A549 (cell line): Measurements from ENCODE around the gene HBA1. TPM values are rescaled to one million over a fixed set of nuclear protein-coding genes. Genes with fewer than 3 reads are reported as not detected.
"Not testable (repeated sequence)": the region's sequence is repeated elsewhere in the genome, so short reads cannot be mapped to it uniquely, and the experiment has no call there.

Experiments used
- ATAC-seq, 2 experiments: fragments of 200-7000 bp in 1 of 2; fragments of >200 bp in 1 of 2; cut with Nextera tagmentation in 1 of 2; cut with Tn5 transposase in 1 of 2; 3 replicates each; pipeline versions ENCODE4 v1.8.0 to v1.9.1; 2018 to 2020; ENCODE audit warnings: mild to moderate bottlenecking in 1 of 2, moderate library complexity in 1 of 2
- CTCF ChIA-PET: fragments of 300-600 bp; sonication (Branson Sonifier 250); formaldehyde crosslinking; extraction: SDS; loops from one replicate; lab custom pipeline; 2021; ENCODE audit warnings: antibody characterized with exemption, inconsistent platforms; lab: Yijun Ruan, JAX
- POLR2A ChIA-PET: fragments of 350-600 bp; formaldehyde crosslinking; extraction: SDS; loops from one replicate; lab custom pipeline; 2021; ENCODE audit warnings: antibody characterized with exemption, inconsistent platforms; lab: Yijun Ruan, JAX
- DNase-seq, 2 experiments: peaks; one replicate each; pipeline versions ENCODE4 v3.0.0 to v3.0.0-alpha.2; 2011 to 2016; ENCODE audit warnings: low read depth in 1 of 2, low spot score in 1 of 2
- FAIRE-seq: peaks from 2 replicates; lab custom pipeline; 2011; peaks lifted over from hg19 to GRCh38; lab: Jason Lieb, UNC
- H3K27ac ChIP-seq, 2 experiments: fragments of >200 bp; sonication (Bioruptor Twin); formaldehyde crosslinking; 3 replicates each; pipeline ENCODE4 v1.5.1; 2016 to 2017
- H3K4me1 ChIP-seq: fragments of >200 bp; sonication (Bioruptor Twin); formaldehyde crosslinking; 3 replicates; pipeline ENCODE4 v1.6.1; 2016
- H3K4me2 ChIP-seq: fragments of >200 bp; sonication (Bioruptor Twin); formaldehyde crosslinking; 3 replicates; pipeline ENCODE4 v1.6.1; 2016
- H3K4me3 ChIP-seq: fragments of >200 bp; sonication (Bioruptor Twin); formaldehyde crosslinking; 3 replicates; pipeline ENCODE4 v1.5.1; 2016
- H3K9me3 ChIP-seq: fragments of >200 bp; sonication (Bioruptor Twin); formaldehyde crosslinking; 3 replicates; pipeline ENCODE4 v1.6.1; 2016
- BCL3 ChIP-seq: fragments of >200 bp; sonication (Bioruptor Twin); formaldehyde crosslinking; IDR thresholded peaks from 3 replicates; pipeline ENCODE4 v1.6.1; 2016
- BHLHE40 ChIP-seq: IDR thresholded peaks from 2 replicates; pipeline ENCODE4 v1.6.1; 2012; ENCODE audit warnings: low read depth, low read length, inconsistent platforms
- CHD4 ChIP-seq: fragments of 200-600 bp; sonication (generic); IDR thresholded peaks from 2 replicates; pipeline ENCODE4 v1.6.1; 2016; ENCODE audit warnings: antibody characterized with exemption, mild to moderate bottlenecking, borderline replicate concordance
- EHF ChIP-seq: fragments of 250-450 bp; sonication (Bioruptor Pico); IDR thresholded peaks from 2 replicates; pipeline ENCODE4 v1.5.0; 2020; ENCODE audit warnings: mild to moderate bottlenecking
- ESRRA ChIP-seq: fragments of 150-350 bp; IDR thresholded peaks from 2 replicates; pipeline ENCODE4 v1.6.1; 2014; ENCODE audit warnings: mild to moderate bottlenecking, low read length, borderline replicate concordance
- FOSL2 ChIP-seq, 2 experiments: fragments of 450-650 bp in 1 of 2; fragments of >200 bp in 1 of 2; sonication (Bioruptor Twin) in 1 of 2; formaldehyde crosslinking; IDR thresholded peaks; 2 replicates each; pipeline versions ENCODE4 v1.5.0 to v1.6.1; 2016 to 2020; ENCODE audit warnings: mild to moderate bottlenecking in 1 of 2, moderate library complexity in 1 of 2
- HDAC2 ChIP-seq: fragments of 200-600 bp; sonication (generic); IDR thresholded peaks from 2 replicates; pipeline ENCODE4 v1.6.1; 2016
- JUN ChIP-seq, 2 experiments: fragments of >200 bp; sonication (Bioruptor Twin); formaldehyde crosslinking; IDR thresholded peaks; 2 replicates in 1 of 2; 3 replicates in 1 of 2; pipeline ENCODE4 v1.6.1; 2016 to 2017
- JUNB ChIP-seq: fragments of >200 bp; sonication (Bioruptor Twin); formaldehyde crosslinking; IDR thresholded peaks from 2 replicates; pipeline ENCODE4 v1.6.1; 2016
- KDM1A ChIP-seq: fragments of 200-600 bp; sonication (generic); IDR thresholded peaks from 2 replicates; pipeline ENCODE4 v1.6.1; 2016; ENCODE audit warnings: low read depth, mild to moderate bottlenecking
- MAZ ChIP-seq: fragments of 150-350 bp; IDR thresholded peaks from 2 replicates; pipeline ENCODE4 v1.6.1; 2014; ENCODE audit warnings: antibody characterized with exemption, low read depth, low read length, borderline replicate concordance
- PHF8 ChIP-seq: fragments of 200-600 bp; sonication (generic); IDR thresholded peaks from 2 replicates; pipeline ENCODE4 v1.6.1; 2016; ENCODE audit warnings: low read depth, mild to moderate bottlenecking, antibody characterized with exemption, moderate library complexity, borderline replicate concordance
- POLR2A ChIP-seq: IDR thresholded peaks from 2 replicates; pipeline ENCODE4 v1.6.1; 2012; ENCODE audit warnings: mild to moderate bottlenecking, low read length
- RCOR1 ChIP-seq: fragments of 150-350 bp; IDR thresholded peaks from 2 replicates; pipeline ENCODE4 v1.6.1; 2014; ENCODE audit warnings: antibody characterized with exemption, low read length, low read depth
- REST ChIP-seq: fragments of 200-600 bp; sonication (generic); IDR thresholded peaks from 2 replicates; pipeline ENCODE4 v1.6.1; 2016; ENCODE audit warnings: antibody characterized with exemption, mild to moderate bottlenecking, moderate library complexity
- SREBF2 ChIP-seq: fragments of 450-650 bp; IDR thresholded peaks from 2 replicates; pipeline ENCODE4 v1.6.1; 2014; ENCODE audit warnings: mild to moderate bottlenecking, moderate library complexity
- ZSCAN20 ChIP-seq: fragments of 250-450 bp; sonication (Bioruptor Pico); IDR thresholded peaks from 2 replicates; pipeline ENCODE4 v1.8.0; 2022; ENCODE audit warnings: mild to moderate bottlenecking, moderate library complexity
- WGBS: methylation state at CpG from one replicate; pipeline ENCODE4 v1.1.6; 2017; ENCODE audit errors: missing lambda C conversion rate; 5-methylcytosine and 5-hydroxymethylcytosine counted together
- polyA plus RNA-seq, 4 experiments: library from polyadenylated mRNA; depleted of rRNA in 3 of 4; stranded (reverse); fragments of >200 nt; fragmentation: RNase III in 1 of 4; extraction: RNeasy Plus Mini Kit Qiagen cat#74134 plus additional on column Dnase treatment in 1 of 4; gene quantifications; 2 replicates in 3 of 4; 3 replicates in 1 of 4; pipeline ENCODE4 v1.2.3, GENCODE V29; 2011 to 2017
- TF ChIP-seq, protein P1 (sequence below): fragments of >200 bp; sonication (Bioruptor Twin); formaldehyde crosslinking; IDR thresholded peaks from 3 replicates; pipeline ENCODE4 v1.5.1; 2016

HBA1 gene
- polyA plus RNA-seq, 2 of the 4 experiments (the other 2 are of a cell fraction), result 0.58 TPM; not detected in 1

DNA sequence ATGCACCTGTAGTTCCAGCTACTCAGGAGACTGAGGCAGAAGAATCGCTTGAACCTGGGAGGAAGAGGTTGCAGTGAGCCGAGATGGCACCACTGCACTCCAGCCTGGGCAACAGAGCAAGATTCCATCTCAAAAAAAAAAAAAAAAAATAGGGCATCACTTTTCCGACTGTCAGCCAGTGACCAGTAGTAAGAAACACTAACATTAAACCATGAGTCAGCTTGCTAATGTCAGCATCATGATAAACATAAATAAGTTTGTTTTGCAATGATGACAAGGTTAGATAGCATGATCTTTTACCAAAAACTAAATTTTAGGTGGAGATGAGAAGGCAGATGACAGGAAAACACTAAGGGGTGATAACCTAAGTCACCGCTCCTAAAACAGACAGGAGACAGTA lies 32.9 kb downstream of the HBA1 start:
- not testable (repeated sequence) for ATAC-seq
- CTCF ChIA-PET, result interaction anchor here (1.1 to 3.0 kb wide), 5 partner anchors 26 to 153 kb away, joined by 3 to 12 read pairs (median 4); partner anchors contain the start of gene HBQ1

GRCh38 chr16:211631-212180 lies 35.2 kb downstream of the HBA1 start:
- CTCF ChIA-PET, result interaction anchor here (1.8 kb wide), 2 partner anchors 30 to 146 kb away, joined by 5 read pairs; no protein-coding TSS in a partner anchor
- FAIRE-seq, H3K4me3 ChIP-seq, ATAC-seq, POLR2A ChIA-PET, DNase-seq, H3K9me3 ChIP-seq, H3K4me2 ChIP-seq, H3K4me1 ChIP-seq, H3K27ac ChIP-seq: not testable (repeated sequence)
- WGBS, result 94% methylated on average over 14 of the region's 14 CpGs

More for the DNA sequence above, 32.9 kb downstream of the HBA1 start:
- FAIRE-seq, H3K9me3 ChIP-seq, H3K4me2 ChIP-seq, H3K4me1 ChIP-seq, H3K27ac ChIP-seq, POLR2A ChIA-PET, DNase-seq, H3K4me3 ChIP-seq: not testable (repeated sequence)
- WGBS, result 92% methylated on average over 4 of the region's 4 CpGs

DNA sequence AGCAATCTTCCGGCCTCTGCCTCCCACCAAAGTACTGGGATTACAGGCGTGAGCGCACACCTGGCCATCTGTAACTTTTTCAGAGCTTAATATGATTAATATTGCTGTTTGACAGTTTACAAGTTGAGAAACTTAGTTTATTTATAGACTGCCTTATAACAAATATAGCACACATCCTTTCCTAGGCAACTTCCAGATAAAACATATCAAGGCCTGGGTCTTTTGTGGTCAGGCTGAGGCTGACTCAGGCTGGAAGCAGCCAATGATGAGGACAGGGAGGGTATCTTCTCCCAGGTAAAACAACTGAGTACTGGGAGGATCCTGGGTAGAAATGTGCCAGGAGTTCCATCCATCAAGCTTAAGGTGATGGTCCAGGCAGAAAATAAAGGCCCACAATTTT lies 36.5 kb downstream of the HBA1 start:
- no peak overlapping the region for H3K4me3 ChIP-seq
- WGBS, result 99% methylated on average over 3 of the region's 3 CpGs
- no peak for ATAC-seq
- FAIRE-seq, result no peak
- POLR2A ChIA-PET, result no interaction called here
- TF ChIP-seq HDAC2 (no peak), EHF (CRISPR knock-in tag) (no peak), KDM1A (no peak), MAZ (no peak), REST (no peak), CHD4 (no peak), FOSL2 (IDR thresholded peaks at IDR 0.05) (no peak), FOSL2 (CRISPR knock-in tag; IDR thresholded peaks at IDR 0.05) (no peak), BCL3 (no peak)
- TF ChIP-seq, all 56 proteins: peak for 0
- CTCF ChIA-PET, result interaction anchor here (0.6 to 1.8 kb wide), 3 partner anchors 31 to 148 kb away, joined by 4 to 5 read pairs (median 4); partner anchors contain the start of gene HBQ1
- no peak for DNase-seq
- Histone ChIP-seq H3K9me3 (no peaks in the 10 kb centered on the region), H3K4me2 (no peak overlapping the region), H3K27ac (no peak overlapping the region), H3K4me1 (no peaks in the 10 kb centered on the region)

DNA sequence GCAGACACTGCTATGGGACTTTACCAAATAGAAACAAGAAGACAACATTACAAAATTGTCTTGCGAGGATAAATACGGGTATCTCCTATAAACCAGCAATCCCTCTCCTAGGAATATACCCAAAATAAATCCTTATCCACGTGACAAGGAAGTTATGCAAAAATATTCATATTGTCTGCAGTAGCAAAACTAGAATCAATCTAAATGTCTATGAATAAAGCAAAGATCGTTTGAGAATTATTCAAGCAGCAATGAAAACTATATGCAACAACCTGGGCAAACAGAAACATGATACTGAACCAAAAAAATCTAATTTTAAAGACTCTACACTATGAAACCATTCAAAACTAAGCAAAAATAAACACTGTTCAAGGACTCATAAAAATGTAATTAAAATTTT lies 43.5 kb downstream of the HBA1 start:
- Histone ChIP-seq H3K4me2 (no peak overlapping the region), H3K9me3 (no peaks in the 10 kb centered on the region), H3K27ac (no peak overlapping the region), H3K4me3 (no peak overlapping the region), H3K4me1 (no peaks in the 10 kb centered on the region)
- WGBS, result 83% methylated on average over 4 of the region's 4 CpGs
- POLR2A ChIA-PET, result interaction anchor here (1.4 kb wide), 1 partner anchor 133 kb away, joined by 3 read pairs; no protein-coding TSS in a partner anchor
- CTCF ChIA-PET, result interaction anchor here (1.9 kb wide), 1 partner anchor 142 kb away, joined by 8 read pairs; no protein-coding TSS in a partner anchor
- no peak for TF ChIP-seq SREBF2
- no peak for TF ChIP-seq PHF8
- TF ChIP-seq POLR2A, result no peak
- no peak for TF ChIP-seq CHD4
- TF ChIP-seq, protein P1, sequence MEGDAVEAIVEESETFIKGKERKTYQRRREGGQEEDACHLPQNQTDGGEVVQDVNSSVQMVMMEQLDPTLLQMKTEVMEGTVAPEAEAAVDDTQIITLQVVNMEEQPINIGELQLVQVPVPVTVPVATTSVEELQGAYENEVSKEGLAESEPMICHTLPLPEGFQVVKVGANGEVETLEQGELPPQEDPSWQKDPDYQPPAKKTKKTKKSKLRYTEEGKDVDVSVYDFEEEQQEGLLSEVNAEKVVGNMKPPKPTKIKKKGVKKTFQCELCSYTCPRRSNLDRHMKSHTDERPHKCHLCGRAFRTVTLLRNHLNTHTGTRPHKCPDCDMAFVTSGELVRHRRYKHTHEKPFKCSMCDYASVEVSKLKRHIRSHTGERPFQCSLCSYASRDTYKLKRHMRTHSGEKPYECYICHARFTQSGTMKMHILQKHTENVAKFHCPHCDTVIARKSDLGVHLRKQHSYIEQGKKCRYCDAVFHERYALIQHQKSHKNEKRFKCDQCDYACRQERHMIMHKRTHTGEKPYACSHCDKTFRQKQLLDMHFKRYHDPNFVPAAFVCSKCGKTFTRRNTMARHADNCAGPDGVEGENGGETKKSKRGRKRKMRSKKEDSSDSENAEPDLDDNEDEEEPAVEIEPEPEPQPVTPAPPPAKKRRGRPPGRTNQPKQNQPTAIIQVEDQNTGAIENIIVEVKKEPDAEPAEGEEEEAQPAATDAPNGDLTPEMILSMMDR, result no peak
- no peak for TF ChIP-seq BHLHE40
- TF ChIP-seq JUNB, result no peak
- no peak for TF ChIP-seq ZSCAN20
- TF ChIP-seq RCOR1, result no peak
- TF ChIP-seq ESRRA, result no peak
- TF ChIP-seq JUN (IDR thresholded peaks at IDR 0.05), result no peak
- no peak for FAIRE-seq
- no peak for DNase-seq
- no peak for ATAC-seq
